ENCODE data around the gene RSL1D1. TPM values are rescaled to one million over a fixed set of nuclear protein-coding genes. Genes with fewer than 3 reads are reported as not detected.

The RSL1D1 gene
- total RNA-seq, result 239 TPM

DNA sequence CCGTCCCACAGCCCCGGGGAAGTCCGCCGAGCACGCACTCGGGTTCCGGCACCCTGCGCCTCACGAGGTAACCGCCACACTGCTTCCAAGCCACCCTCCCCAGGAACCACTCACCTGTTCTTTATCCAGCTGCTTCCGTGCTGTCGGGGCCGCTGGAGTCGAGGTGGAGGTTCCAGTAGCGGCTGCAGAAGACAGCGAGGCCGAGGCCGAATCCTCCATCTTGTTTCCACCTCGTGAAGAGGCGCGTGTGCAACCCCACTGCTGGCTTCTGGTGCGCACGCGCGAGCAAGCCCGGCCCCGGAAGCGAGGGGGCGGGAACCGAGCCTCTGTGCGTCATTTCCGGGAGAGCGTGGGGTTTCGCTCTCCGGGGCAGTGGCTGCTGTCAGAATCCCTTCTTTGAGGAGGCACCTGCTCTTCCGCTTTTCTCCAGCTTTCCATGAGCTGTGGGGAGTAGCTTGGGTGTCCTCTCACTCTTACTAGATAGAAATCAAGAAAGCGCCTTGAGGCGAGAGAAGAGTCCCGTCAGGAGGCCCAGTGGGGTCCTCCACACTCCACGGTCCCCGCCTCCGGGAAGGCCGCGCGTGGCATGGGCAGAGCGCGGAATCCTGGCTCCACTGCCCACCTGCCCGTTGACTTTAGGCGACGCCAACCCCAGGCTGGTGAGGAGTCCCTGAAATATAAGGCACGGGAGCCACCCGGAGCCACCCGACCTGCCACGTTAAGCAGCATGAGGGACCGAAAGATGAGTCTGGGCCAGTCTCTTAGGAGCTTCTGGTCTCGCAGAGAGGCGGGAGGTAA, at the start of gene RSL1D1:
Gene RSL1D1 (minus strand): TSS at position 249 of the 798 bp plus-strand sequence. CDS start 30 bp downstream, at position 219.
- H3K4me1 ChIP-seq (ENCODE audit: insufficient read depth, low read length), result peaks cover 46% of the 10 kb centered on the region
- H3K27me3 ChIP-seq (ENCODE audit: insufficient read depth, low read length), result no peaks in the 10 kb centered on the region
- peak within 1 kb of the TSS; percentile 60 for H3K4me3 ChIP-seq (ENCODE audit: low read length)
- H3K9me3 ChIP-seq (ENCODE audit: low read depth, low read length), result no peaks in the 10 kb centered on the region

DNA sequence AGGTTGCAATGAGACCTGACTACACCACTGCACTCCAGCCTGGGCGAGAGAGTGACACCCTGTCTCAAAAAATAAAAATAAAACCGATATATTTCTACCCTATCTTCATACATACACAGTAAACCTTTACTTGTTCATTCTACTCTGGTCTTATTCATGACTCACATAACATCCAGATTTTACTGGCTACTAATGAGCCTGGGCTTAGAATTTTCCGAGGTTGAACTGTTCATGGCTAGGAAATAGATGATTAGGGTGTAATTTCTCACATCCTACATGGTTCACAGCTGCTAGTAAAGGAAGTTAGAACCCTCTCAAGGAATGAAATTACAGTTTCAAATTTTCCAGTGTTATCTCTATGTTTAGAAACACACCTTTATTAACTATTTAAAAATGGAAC, 49.7 kb upstream of the RSL1D1 start:
- Histone ChIP-seq H3K27me3 (ENCODE audit: insufficient read depth, low read length) (no peaks in the 10 kb centered on the region), H3K4me3 (ENCODE audit: low read length) (no peak overlapping the region), H3K4me1 (ENCODE audit: insufficient read depth, low read length) (peaks cover 13% of the 10 kb centered on the region), H3K9me3 (ENCODE audit: low read depth, low read length) (no peaks in the 10 kb centered on the region)

DNA sequence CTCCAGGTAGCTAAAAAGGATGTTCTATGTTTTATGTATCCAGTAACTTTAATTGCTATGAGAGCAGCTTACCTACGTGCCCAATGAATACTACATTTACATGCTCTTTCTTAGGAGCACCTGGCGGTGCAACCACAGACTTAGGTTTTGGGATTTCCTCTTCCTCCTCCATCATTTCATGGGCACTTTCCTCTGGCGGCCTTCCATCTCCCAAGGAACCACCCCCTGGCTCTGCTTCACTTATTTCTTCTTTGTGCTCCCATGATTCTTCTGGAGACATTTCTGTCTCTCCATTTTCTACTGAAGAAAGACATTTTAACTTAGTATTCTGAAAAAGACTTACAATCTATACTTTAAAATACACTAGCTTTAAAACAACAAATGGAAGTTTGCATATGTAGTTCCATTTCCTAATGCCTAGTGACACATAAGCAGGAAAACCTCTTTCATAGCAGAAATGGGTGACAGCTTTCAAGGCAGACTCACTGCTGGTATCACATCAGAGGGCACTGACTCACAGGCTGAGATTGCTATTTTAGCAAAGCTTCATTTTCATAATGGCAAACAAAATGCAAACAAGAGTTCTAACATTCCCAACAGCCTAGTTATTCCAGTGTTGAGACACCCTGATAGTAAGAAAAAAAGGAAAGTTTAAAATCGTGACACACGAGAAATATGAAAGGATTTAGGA, 45.3 kb upstream of the RSL1D1 start:
- Histone ChIP-seq H3K27me3 (ENCODE audit: insufficient read depth, low read length) (no peaks in the 10 kb centered on the region), H3K4me1 (ENCODE audit: insufficient read depth, low read length) (peaks cover 16% of the 10 kb centered on the region), H3K9me3 (ENCODE audit: low read depth, low read length) (no peaks in the 10 kb centered on the region), H3K4me3 (ENCODE audit: low read length) (no peak overlapping the region)

DNA sequence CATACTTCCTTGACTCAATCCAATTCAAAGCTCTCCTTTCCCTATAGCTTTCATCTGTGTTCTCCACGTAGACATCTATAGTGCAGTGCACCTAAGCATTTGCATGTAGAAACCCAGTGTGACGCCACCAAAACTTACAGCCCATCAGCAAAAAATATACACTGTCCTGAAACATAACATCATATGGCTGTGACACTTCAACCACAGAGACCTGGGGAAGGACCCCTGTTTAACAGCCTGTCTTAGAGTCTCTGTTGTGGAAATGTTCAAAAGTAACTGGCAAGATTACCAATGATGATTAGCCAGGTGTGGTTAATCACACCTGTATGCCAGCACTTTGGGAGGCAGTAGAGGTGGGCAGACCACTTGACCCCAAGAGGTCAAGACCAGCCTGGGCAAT, 42.2 kb upstream of the RSL1D1 start:
- H3K4me1 ChIP-seq (ENCODE audit: insufficient read depth, low read length), result peaks cover 8% of the 10 kb centered on the region
- no peak overlapping the region for H3K4me3 ChIP-seq (ENCODE audit: low read length)
- no peaks in the 10 kb centered on the region for H3K27me3 ChIP-seq (ENCODE audit: insufficient read depth, low read length)
- H3K9me3 ChIP-seq (ENCODE audit: low read depth, low read length), result no peaks in the 10 kb centered on the region

DNA sequence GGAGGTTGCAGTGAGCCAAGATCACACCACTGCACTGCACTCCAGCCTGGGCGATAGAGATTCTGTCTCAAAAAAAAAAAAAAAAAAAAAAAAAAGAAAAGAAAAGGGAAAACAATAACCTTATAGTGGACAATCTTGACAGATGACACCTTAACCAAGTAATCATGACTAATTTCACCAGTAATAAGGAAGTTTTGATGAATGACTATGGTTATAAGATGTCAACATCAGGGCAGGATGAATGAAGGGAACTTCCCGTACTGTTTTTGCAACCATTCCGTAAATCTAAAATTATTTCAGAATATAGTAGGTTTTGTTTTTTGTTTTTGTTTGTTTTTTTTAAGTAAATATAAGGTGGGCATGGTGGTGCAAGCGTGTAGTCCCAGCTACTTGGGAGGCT, 41.4 kb upstream of the RSL1D1 start:
- H3K4me3 ChIP-seq (ENCODE audit: low read length), result no peak overlapping the region
- no peaks in the 10 kb centered on the region for H3K9me3 ChIP-seq (ENCODE audit: low read depth, low read length)
- no peaks in the 10 kb centered on the region for H3K27me3 ChIP-seq (ENCODE audit: insufficient read depth, low read length)
- H3K4me1 ChIP-seq (ENCODE audit: insufficient read depth, low read length), result peaks cover 8% of the 10 kb centered on the region

DNA sequence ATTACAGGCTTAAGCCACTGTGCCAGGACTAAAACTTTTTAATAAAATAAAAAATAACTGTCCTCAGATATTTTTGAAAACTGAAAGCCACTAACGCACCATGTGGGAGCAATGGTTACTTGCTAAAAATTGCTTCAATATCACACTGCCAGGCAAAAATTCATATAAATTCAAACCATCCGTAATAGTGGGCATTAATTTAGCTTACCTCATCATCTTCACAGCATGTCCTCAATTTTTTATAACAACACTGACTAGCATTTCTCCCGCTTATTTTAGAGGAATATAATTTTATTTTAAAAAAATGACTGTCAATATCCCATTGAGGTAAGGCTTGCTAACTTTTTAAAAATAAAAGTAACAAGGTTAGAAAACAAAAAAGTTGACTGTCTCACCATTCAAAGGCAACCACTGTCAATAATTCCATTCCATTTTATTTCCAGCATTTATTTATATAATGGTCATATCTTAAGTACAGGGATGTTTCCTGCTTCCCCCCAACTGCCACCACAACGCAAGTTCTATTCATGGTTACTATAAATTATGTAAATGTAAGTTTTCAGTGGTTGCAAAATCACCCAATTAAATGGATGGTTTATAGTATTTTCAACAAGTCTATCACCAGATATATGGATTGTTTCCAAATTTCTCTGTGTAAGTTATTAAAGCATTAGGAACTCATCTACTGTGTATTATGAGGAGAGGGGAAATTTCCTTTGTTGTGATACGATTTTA, 39.1 kb upstream of the RSL1D1 start:
- H3K9me3 ChIP-seq (ENCODE audit: low read depth, low read length), result no peaks in the 10 kb centered on the region
- no peak overlapping the region for H3K4me3 ChIP-seq (ENCODE audit: low read length)
- H3K27me3 ChIP-seq (ENCODE audit: insufficient read depth, low read length), result no peaks in the 10 kb centered on the region
- H3K4me1 ChIP-seq (ENCODE audit: insufficient read depth, low read length), result peaks cover 8% of the 10 kb centered on the region

DNA sequence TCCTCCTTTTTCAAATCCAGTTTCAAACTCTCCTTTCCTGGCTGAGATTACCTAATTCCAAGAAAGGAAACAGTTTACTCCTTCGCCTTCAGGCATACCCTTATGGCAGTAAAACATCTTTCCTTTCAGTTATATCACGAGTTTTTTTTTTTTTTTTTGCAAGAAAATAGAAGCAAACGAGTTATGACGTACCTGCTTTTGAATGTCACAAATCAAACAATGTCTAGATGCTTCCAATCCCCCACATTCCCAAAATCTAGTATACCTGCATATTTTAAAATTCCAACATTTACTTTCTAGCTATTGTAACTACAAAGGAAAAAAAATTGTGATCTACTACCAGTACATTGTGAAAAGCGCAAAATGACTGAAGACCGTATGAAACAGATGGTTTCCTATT, 35.5 kb upstream of the RSL1D1 start:
- no peaks in the 10 kb centered on the region for H3K27me3 ChIP-seq (ENCODE audit: insufficient read depth, low read length)
- H3K4me1 ChIP-seq (ENCODE audit: insufficient read depth, low read length), result no peaks in the 10 kb centered on the region
- no peak overlapping the region for H3K4me3 ChIP-seq (ENCODE audit: low read length)
- no peaks in the 10 kb centered on the region for H3K9me3 ChIP-seq (ENCODE audit: low read depth, low read length)

DNA sequence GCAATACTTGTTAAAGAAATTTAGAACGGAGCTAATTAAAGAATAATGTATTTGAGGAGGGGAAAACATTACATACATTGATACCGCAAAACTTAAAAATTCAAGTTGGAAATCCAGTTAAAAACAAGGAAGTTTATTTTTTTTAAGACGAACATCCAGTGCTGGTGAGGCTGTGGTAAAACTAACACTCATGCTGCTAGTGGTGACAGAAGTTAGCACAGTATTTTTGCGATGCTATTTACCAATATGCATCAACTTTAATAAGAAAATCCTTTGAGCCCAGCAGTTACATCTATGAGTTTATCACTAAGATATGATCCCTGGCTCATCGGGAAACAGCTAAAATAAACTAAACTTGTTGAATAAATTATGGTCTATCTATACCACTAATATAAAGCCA, 32.7 kb upstream of the RSL1D1 start:
- Histone ChIP-seq H3K27me3 (ENCODE audit: insufficient read depth, low read length) (no peaks in the 10 kb centered on the region), H3K9me3 (ENCODE audit: low read depth, low read length) (no peaks in the 10 kb centered on the region), H3K4me3 (ENCODE audit: low read length) (no peak overlapping the region), H3K4me1 (ENCODE audit: insufficient read depth, low read length) (no peaks in the 10 kb centered on the region)

DNA sequence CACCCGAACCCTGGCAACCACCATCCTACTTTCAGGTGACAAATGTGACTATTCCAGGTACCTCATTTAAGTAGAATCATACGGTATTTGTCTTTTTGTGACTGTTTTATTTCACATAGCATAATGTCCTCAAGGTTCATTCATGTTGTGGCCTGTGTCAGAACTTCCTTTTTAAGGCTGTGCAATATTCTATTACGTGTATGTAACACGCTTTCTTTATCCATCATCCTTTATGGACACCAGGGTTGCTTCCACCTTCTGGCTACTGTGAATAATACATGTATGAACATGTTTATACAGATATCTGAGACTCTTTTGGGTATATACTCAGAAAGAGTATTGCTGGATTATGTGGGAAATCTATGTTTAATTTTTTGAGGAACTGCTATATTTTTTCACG, 28.7 kb upstream of the RSL1D1 start:
- Histone ChIP-seq H3K27me3 (ENCODE audit: insufficient read depth, low read length) (no peaks in the 10 kb centered on the region), H3K4me3 (ENCODE audit: low read length) (no peak overlapping the region), H3K9me3 (ENCODE audit: low read depth, low read length) (no peaks in the 10 kb centered on the region), H3K4me1 (ENCODE audit: insufficient read depth, low read length) (no peaks in the 10 kb centered on the region)

DNA sequence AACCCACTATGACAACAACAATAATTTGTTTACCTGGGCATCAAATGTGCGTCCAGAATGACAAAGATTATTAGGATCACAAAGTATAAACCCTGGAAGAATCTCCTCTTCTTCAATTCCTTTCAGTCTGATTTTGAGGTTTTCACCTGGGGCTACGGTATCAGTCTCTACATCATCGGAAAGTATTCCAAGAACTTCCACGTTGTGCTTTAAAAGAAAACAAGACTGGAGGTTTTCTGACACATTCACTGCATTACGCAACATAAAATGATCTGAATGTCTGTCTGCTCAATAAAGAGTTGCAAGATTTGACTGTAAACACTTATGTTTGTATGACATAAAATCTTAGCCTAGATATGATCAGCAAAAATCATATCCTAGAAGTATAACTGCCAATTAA, 26.0 kb upstream of the RSL1D1 start:
- H3K27me3 ChIP-seq (ENCODE audit: insufficient read depth, low read length), result no peaks in the 10 kb centered on the region
- H3K4me1 ChIP-seq (ENCODE audit: insufficient read depth, low read length), result no peaks in the 10 kb centered on the region
- no peak overlapping the region for H3K4me3 ChIP-seq (ENCODE audit: low read length)
- H3K9me3 ChIP-seq (ENCODE audit: low read depth, low read length), result no peaks in the 10 kb centered on the region

DNA sequence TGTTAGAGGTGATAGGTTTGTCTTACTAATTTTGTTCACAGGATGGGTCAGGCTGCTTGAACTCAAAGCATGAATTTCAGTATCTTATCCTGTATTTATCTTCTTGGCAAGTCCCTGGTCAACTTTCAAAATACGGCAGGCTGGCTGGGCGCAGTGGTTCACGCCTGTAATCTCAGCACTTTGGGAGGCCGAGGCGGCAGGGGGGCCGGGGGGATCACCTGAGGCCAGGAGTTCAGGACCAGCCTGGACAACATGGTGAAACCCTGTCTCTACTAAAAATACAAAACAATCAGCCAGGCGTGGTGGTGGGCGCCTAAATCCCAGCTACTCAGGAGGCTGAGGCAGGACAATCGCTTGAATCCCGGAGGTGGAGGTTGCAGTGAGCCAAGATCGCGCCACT, 25.0 kb upstream of the RSL1D1 start:
- no peak overlapping the region for H3K4me3 ChIP-seq (ENCODE audit: low read length)

DNA sequence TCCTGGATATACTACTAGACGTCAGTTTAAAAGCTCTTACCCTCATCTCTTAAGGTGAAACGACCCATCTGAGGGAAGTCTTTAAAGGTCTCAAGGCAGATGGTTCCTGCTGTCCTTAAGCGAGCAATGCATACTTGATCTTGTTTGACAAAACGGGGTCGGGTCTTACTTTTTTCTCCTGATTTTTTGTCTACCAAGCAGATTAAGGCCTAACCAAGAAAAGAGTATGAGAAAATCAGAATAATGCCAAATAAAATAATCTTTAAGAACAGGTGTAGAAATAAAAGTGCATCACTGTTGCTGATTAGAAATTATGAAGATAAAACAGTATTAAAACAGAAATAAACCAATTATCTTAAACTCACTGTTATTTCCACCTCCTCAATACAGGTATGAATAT, 24.4 kb upstream of the RSL1D1 start:
- Histone ChIP-seq H3K4me1 (ENCODE audit: insufficient read depth, low read length) (no peaks in the 10 kb centered on the region), H3K27me3 (ENCODE audit: insufficient read depth, low read length) (no peaks in the 10 kb centered on the region)

More for the DNA sequence above, 25.0 kb upstream of the RSL1D1 start:
- Histone ChIP-seq H3K27me3 (ENCODE audit: insufficient read depth, low read length) (no peaks in the 10 kb centered on the region), H3K9me3 (ENCODE audit: low read depth, low read length) (no peaks in the 10 kb centered on the region), H3K4me1 (ENCODE audit: insufficient read depth, low read length) (no peaks in the 10 kb centered on the region)

DNA sequence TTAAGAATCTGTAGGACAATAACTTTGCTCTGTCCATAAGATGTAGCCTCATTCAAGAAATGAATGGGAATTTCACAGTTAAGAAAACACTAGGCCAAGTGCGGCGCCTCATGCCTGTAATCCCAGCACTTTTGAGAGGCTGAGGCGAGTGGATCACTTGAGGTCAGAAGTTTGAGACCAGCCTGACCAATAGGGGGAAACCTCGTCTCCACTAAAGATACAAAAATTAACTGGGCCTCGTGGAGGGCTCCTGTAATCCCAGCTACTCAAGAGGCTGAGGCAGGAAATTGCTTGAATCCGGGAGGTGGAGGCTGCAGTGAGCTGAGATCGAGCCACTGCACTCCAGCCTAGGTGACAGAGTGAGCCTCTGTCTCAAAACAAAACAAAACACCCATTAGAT, 19.9 kb upstream of the RSL1D1 start:
- Histone ChIP-seq H3K4me3 (ENCODE audit: low read length) (no peak overlapping the region), H3K4me1 (ENCODE audit: insufficient read depth, low read length) (no peaks in the 10 kb centered on the region), H3K9me3 (ENCODE audit: low read depth, low read length) (no peaks in the 10 kb centered on the region), H3K27me3 (ENCODE audit: insufficient read depth, low read length) (no peaks in the 10 kb centered on the region)

More for the DNA sequence above, 24.4 kb upstream of the RSL1D1 start:
- no peak overlapping the region for H3K4me3 ChIP-seq (ENCODE audit: low read length)
- H3K9me3 ChIP-seq (ENCODE audit: low read depth, low read length), result no peaks in the 10 kb centered on the region

DNA sequence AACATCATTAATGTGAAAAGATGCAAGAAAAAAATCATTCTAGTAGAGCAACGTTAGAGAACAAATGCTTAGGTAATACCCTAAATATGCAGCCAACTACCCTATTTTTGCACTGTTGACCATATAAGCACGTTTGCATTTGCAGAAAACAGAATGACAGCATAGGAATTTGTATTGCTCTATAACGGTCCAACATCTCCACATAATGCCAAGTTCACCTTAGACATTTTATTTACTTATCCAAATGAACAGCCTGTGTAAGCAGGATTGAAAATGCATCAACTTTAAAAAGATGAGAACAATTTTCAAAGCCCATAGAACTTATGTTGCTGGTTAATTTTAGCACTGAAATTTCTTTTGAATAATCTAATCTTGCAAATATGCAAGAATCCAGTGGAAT, 19.1 kb upstream of the RSL1D1 start:
- Histone ChIP-seq H3K4me3 (ENCODE audit: low read length) (no peak overlapping the region), H3K4me1 (ENCODE audit: insufficient read depth, low read length) (no peaks in the 10 kb centered on the region), H3K27me3 (ENCODE audit: insufficient read depth, low read length) (no peaks in the 10 kb centered on the region), H3K9me3 (ENCODE audit: low read depth, low read length) (no peaks in the 10 kb centered on the region)
